GM23338 (cell line): Measurements from ENCODE around the gene HSF5. TPM values are rescaled to one million over a fixed set of nuclear protein-coding genes. Genes with fewer than 3 reads are reported as not detected.

Experiments used
- ATAC-seq: fragments of 200-7000 bp; cut with Tn5 transposase; 3 replicates; pipeline ENCODE4 v1.9.1; 2020
- DNase-seq: peaks from one replicate; pipeline ENCODE4 v3.0.0-alpha.2; 2015; ENCODE audit warnings: low spot score
- H2AFZ ChIP-seq: fragments of 200-600 bp; sonication (generic); 2 replicates; pipeline ENCODE4 v1.8.0; 2016; ENCODE audit warnings: antibody characterized with exemption, mild to moderate bottlenecking, moderate library complexity
- H3F3A ChIP-seq: fragments of 200-600 bp; sonication (generic); replicated peaks from 2 replicates; pipeline ENCODE4 v1.8.0; 2017; ENCODE audit warnings: antibody characterized with exemption, mixed run types, low read depth
- H3K27ac ChIP-seq: fragments of 200-600 bp; sonication (generic); 2 replicates; pipeline ENCODE4 v1.6.1; 2016; ENCODE audit warnings: low read depth
- H3K27me3 ChIP-seq: fragments of 200-600 bp; sonication (generic); 2 replicates; pipeline ENCODE4 v1.8.0; 2016; ENCODE audit warnings: mild to moderate bottlenecking, mixed run types, moderate library complexity; ENCODE audit not compliant: insufficient read depth
- H3K36me3 ChIP-seq: fragments of 200-600 bp; sonication (generic); 2 replicates; pipeline ENCODE4 v1.8.0; 2016; ENCODE audit warnings: mild to moderate bottlenecking; ENCODE audit not compliant: insufficient read depth
- H3K4me1 ChIP-seq: fragments of 200-600 bp; sonication (generic); 2 replicates; pipeline ENCODE4 v1.8.0; 2016; ENCODE audit warnings: mild to moderate bottlenecking, moderate library complexity; ENCODE audit not compliant: insufficient read depth
- H3K4me2 ChIP-seq: fragments of 200-600 bp; sonication (generic); 2 replicates; pipeline ENCODE4 v1.7.1; 2017; ENCODE audit warnings: mixed run types
- H3K4me3 ChIP-seq: fragments of 200-600 bp; sonication (generic); 2 replicates; pipeline ENCODE4 v1.6.1; 2016; ENCODE audit warnings: mixed run types
- H3K79me2 ChIP-seq: fragments of 200-600 bp; sonication (generic); replicated peaks from 2 replicates; pipeline ENCODE4 v1.8.0; 2017; ENCODE audit warnings: mild to moderate bottlenecking; ENCODE audit not compliant: insufficient read depth
- H3K9me2 ChIP-seq: fragments of 200-600 bp; sonication (generic); 2 replicates; pipeline ENCODE4 v1.8.0; 2017; ENCODE audit not compliant: insufficient read depth
- H4K20me1 ChIP-seq: fragments of 200-600 bp; sonication (generic); replicated peaks from 2 replicates; pipeline ENCODE4 v1.8.0; 2017; ENCODE audit warnings: mild to moderate bottlenecking; ENCODE audit not compliant: insufficient read depth
- H3K27ac Mint-ChIP-seq: 2 replicates; pipeline ENCODE4 v1.8.0; 2020; ENCODE audit warnings: inconsistent platforms, mild to moderate bottlenecking, moderate library complexity, mixed read lengths
- H3K27me3 Mint-ChIP-seq: 3 replicates; pipeline ENCODE4 v1.8.0; 2022; ENCODE audit warnings: low read depth, mild to moderate bottlenecking, moderate library complexity, mixed read lengths, inconsistent platforms; ENCODE audit not compliant: insufficient read depth, poor library complexity
- H3K36me3 Mint-ChIP-seq: 3 replicates; pipeline ENCODE4 v1.8.0; 2021; ENCODE audit warnings: low read depth, mild to moderate bottlenecking, inconsistent platforms, moderate library complexity, mixed read lengths
- H3K4me1 Mint-ChIP-seq: 3 replicates; pipeline ENCODE4 v1.8.0; 2020; ENCODE audit warnings: mild to moderate bottlenecking, inconsistent platforms, mixed read lengths
- H3K4me3 Mint-ChIP-seq: 3 replicates; pipeline ENCODE4 v1.8.0; 2021; ENCODE audit warnings: moderate library complexity, mild to moderate bottlenecking, inconsistent platforms, mixed read lengths
- H3K9me3 Mint-ChIP-seq: 3 replicates; pipeline ENCODE4 v1.8.0; 2020; ENCODE audit warnings: moderate library complexity, mild to moderate bottlenecking, inconsistent platforms, mixed read lengths
- CREB1 ChIP-seq: fragments of 250-450 bp; sonication (Bioruptor Pico); IDR thresholded peaks from 2 replicates; pipeline ENCODE4 v1.5.0; 2020; ENCODE audit warnings: low read depth, mild to moderate bottlenecking, moderate library complexity
- ETS1 ChIP-seq: IDR thresholded peaks from 2 replicates; pipeline ENCODE4 v1.6.1; 2016; ENCODE audit warnings: antibody characterized with exemption
- EZH2 ChIP-seq: fragments of 200-600 bp; sonication (generic); IDR thresholded peaks from one replicate; pipeline ENCODE4 v1.8.0; 2017; ENCODE audit warnings: antibody characterized with exemption, mild to moderate bottlenecking, low read depth; ENCODE audit not compliant: unreplicated experiment
- EZH2phosphoT487 ChIP-seq: fragments of 200-600 bp; sonication (generic); IDR thresholded peaks from one replicate; pipeline ENCODE4 v1.8.1; 2018; ENCODE audit warnings: antibody characterized with exemption; ENCODE audit not compliant: unreplicated experiment
- NANOG ChIP-seq: IDR thresholded peaks from 2 replicates; pipeline ENCODE4 v1.6.1; 2016; ENCODE audit warnings: antibody characterized with exemption, borderline replicate concordance
- POLR2AphosphoS5 ChIP-seq: IDR thresholded peaks from 2 replicates; pipeline ENCODE4 v1.6.1; 2016; ENCODE audit warnings: antibody characterized with exemption, low read depth
- STAT1 ChIP-seq: IDR thresholded peaks from one replicate; pipeline ENCODE4 v1.6.1; 2016; ENCODE audit warnings: antibody characterized with exemption; ENCODE audit not compliant: unreplicated experiment
- ZNF331 ChIP-seq: fragments of 250-450 bp; sonication (Bioruptor Pico); IDR thresholded peaks from 2 replicates; pipeline ENCODE4 v1.5.0; 2020; ENCODE audit warnings: low read depth, mild to moderate bottlenecking, moderate library complexity
- ZNF462 ChIP-seq: fragments of 250-450 bp; sonication (Bioruptor Pico); IDR thresholded peaks from 2 replicates; pipeline ENCODE4 v1.5.0; 2020; ENCODE audit warnings: mild to moderate bottlenecking, moderate library complexity
- polyA plus RNA-seq: library from polyadenylated mRNA; unstranded; fragments of >200 nt; fragmentation: Nextera tagmentation; extraction: Ambion mirVana; gene quantifications from 2 replicates; pipeline ENCODE4 v1.2.1, GENCODE V29; 2016
- total RNA-seq: library from RNA; depleted of rRNA; stranded (reverse); fragments of >200 nt; shearing (Covaris generic); gene quantifications from 2 replicates; pipeline ENCODE4 v1.2.3, GENCODE V29; 2014
- TF ChIP-seq, protein P1 (sequence below), 2 experiments: fragments of 200-600 bp in 1 of 2; sonication (generic) in 1 of 2; conservative IDR thresholded peaks; 2 replicates each; pipeline versions ENCODE4 v1.5.1 to v1.6.1; 2016 to 2017; ENCODE audit warnings: antibody characterized with exemption in 2 of 2, low read depth in 2 of 2, mild to moderate bottlenecking in 2 of 2, moderate library complexity in 1 of 2
- TF ChIP-seq, protein P2 (sequence below): IDR thresholded peaks from one replicate; pipeline ENCODE4 v1.6.1; 2018; ENCODE audit warnings: antibody characterized with exemption; ENCODE audit not compliant: unreplicated experiment

HSF5 gene
- total and polyA plus RNA-seq, 2 experiments from 2014 or later = 0.24 TPM; not detected in 1

DNA sequence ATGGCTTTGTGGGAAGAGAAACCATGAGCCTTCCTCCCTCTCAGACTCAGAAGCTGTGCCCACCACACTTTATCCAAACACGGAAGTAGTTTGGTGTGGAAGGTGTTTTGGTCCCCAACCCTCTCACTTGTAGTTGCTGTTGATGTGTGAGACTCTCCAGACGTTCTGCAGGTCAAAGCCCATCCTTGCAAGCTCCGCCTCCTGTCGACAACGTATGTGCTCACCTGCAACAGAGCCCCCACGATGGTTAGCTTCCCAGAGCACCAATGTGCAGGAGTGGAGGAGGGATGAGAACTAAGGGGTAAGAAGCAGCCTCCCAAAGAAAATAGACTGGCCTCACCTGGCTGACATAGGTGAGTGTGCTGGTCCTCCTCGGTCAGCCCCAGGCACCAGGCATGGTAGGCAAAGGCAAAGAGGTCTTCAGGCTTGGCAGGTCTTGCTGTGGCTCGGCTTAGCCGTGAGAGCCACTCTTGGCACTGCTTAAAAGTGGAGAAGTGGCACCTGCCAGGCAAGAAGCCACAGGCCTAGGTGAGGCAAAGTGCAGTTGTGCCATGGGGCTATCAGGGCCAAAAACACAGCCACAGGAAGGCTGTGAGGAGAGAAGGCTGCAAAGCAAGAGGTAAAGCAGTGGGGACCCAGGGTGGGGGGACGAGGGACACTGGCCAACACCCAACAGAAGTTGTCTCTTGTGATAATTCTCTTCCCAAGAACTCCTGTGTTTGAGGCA lies 20.3 kb upstream of the HSF5 start (continued):
- TF ChIP-seq CREB1 (CRISPR knock-in tag) = no peak
- no peak for TF ChIP-seq ETS1
- no peak for TF ChIP-seq EZH2

GRCh38 chr17:58507123-58507634 lies 19.0 kb upstream of the HSF5 start:
- Histone ChIP-seq H4K20me1 (no peaks in the 10 kb centered on the region; the same call in 1 of the 2 replicates), H3K27me3 (no peaks in the 10 kb centered on the region), H3K79me2 (peaks cover 6% of the 10 kb centered on the region), H3K27ac (no peak overlapping the region), H3K4me2 (no peak overlapping the region), H3K4me3 (no peak overlapping the region), H3K9me2 (no peaks in the 10 kb centered on the region), H2AFZ (no peak overlapping the region), H3K4me1 (no peaks in the 10 kb centered on the region), H3F3A (no peaks in the 10 kb centered on the region), H3K36me3 (peaks cover 72% of the 10 kb centered on the region)
- H3K4me3 Mint-ChIP-seq = no peak overlapping the region
- TF ChIP-seq, protein P1, sequence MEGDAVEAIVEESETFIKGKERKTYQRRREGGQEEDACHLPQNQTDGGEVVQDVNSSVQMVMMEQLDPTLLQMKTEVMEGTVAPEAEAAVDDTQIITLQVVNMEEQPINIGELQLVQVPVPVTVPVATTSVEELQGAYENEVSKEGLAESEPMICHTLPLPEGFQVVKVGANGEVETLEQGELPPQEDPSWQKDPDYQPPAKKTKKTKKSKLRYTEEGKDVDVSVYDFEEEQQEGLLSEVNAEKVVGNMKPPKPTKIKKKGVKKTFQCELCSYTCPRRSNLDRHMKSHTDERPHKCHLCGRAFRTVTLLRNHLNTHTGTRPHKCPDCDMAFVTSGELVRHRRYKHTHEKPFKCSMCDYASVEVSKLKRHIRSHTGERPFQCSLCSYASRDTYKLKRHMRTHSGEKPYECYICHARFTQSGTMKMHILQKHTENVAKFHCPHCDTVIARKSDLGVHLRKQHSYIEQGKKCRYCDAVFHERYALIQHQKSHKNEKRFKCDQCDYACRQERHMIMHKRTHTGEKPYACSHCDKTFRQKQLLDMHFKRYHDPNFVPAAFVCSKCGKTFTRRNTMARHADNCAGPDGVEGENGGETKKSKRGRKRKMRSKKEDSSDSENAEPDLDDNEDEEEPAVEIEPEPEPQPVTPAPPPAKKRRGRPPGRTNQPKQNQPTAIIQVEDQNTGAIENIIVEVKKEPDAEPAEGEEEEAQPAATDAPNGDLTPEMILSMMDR (conservative IDR thresholded peaks at IDR 0.05; ENCODE audit: low read depth in 2 of 2) = no peak
- TF ChIP-seq POLR2AphosphoS5 (no peak), EZH2phosphoT487 (no peak), EZH2 (no peak), NANOG (no peak), ZNF331 (CRISPR knock-in tag) (no peak), ZNF462 (no peak), CREB1 (CRISPR knock-in tag) (no peak), STAT1 (no peak)
- TF ChIP-seq, protein P2, sequence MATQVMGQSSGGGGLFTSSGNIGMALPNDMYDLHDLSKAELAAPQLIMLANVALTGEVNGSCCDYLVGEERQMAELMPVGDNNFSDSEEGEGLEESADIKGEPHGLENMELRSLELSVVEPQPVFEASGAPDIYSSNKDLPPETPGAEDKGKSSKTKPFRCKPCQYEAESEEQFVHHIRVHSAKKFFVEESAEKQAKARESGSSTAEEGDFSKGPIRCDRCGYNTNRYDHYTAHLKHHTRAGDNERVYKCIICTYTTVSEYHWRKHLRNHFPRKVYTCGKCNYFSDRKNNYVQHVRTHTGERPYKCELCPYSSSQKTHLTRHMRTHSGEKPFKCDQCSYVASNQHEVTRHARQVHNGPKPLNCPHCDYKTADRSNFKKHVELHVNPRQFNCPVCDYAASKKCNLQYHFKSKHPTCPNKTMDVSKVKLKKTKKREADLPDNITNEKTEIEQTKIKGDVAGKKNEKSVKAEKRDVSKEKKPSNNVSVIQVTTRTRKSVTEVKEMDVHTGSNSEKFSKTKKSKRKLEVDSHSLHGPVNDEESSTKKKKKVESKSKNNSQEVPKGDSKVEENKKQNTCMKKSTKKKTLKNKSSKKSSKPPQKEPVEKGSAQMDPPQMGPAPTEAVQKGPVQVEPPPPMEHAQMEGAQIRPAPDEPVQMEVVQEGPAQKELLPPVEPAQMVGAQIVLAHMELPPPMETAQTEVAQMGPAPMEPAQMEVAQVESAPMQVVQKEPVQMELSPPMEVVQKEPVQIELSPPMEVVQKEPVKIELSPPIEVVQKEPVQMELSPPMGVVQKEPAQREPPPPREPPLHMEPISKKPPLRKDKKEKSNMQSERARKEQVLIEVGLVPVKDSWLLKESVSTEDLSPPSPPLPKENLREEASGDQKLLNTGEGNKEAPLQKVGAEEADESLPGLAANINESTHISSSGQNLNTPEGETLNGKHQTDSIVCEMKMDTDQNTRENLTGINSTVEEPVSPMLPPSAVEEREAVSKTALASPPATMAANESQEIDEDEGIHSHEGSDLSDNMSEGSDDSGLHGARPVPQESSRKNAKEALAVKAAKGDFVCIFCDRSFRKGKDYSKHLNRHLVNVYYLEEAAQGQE = no peak
- H3K4me1 Mint-ChIP-seq = peaks cover 2% of the 10 kb centered on the region; the same call in 1 of the 3 replicates
- ATAC-seq (no peak), DNase-seq (no peak)
- no peaks in the 10 kb centered on the region for H3K9me3 Mint-ChIP-seq
- peaks cover 94% of the 10 kb centered on the region for H3K36me3 Mint-ChIP-seq
- H3K27me3 Mint-ChIP-seq = peaks cover 5% of the 10 kb centered on the region
- no peak overlapping the region for H3K27ac Mint-ChIP-seq
